ENCODE results near the gene ZNF274. TPM values are rescaled to one million over a fixed set of nuclear protein-coding genes. Genes with fewer than 3 reads are reported as not detected.
"Not testable (repeated sequence)": the region's sequence is repeated elsewhere in the genome, so short reads cannot be mapped to it uniquely, and the experiment has no call there.

Gene ZNF274
- 10 to 100 TPM; 18.1 to 22.7 (median 19.1) TPM for polyA plus RNA-seq (ENCODE audit: insufficient read length in 4 of 4)

DNA sequence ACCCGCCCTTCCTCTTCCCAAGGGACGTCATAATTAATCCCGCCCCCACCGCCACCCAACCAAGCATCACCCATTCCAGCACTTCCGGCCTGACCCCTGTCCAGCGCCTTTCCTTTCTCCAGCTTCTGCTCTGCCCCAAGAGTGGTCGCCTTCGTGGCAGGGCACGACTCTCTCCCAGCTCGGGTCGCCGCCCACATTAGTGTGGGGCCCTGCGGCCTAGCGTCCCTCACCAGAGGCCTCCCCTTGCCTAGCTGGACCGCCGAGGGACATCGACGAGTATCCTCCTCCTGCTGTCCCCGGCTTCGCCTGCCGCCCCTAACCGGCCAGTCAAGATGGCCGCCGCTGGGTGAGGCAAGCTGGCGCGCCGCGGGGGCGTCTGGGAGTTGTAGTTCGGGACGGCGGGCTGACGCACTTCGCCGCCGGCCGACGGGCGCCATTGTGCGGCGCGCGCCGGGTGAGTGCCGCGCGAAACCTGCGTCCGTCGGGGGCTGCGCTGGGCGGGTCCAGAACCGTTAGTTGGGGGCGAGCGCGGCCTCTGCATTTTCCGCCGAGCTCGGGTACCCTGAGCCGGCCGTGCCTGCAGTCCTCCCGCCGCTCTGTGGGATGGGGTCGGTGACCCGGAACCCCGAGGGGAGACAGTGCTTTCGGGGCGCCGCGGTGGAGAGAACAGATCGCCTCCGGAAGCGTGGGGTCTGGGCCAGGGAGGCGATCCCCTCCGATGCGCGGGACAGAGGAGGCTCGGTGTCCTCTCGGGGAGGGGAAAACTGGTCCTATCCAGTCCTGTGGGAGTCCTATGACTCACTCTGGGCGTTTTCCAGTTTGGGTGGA lies at the start of gene ZNF274:
Gene ZNF274, plus strand, starts transcription at position 73 of the 828 bp plus-strand sequence. CDS start 905 bp downstream, outside the sequence.
- DNase-seq (ENCODE audit: low read depth in 4 of 4, low spot score in 3 of 4), result peak; percentile 81 to 89 (median 82)

DNA sequence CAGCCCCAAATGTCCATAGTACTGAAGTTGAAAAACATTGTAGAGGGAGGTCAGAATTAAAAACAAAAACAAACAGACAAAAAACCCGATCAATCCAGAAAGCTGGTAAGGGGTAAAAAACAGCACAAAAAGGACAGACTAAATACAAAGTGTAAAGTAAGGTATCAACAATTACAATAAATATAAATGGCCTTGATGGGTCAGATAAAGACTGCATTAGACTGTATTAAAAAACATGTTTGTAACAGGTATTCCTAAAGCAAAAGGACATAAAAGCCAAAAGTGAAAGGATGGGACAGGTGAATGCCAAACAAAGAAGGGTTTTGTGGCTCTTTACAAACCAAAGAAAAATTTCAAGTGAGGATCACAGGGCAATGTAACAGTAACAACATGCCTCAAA lies 48.6 kb upstream of the ZNF274 start:
- DNase-seq (ENCODE audit: low read depth in 4 of 4, low spot score in 3 of 4), result no peak

DNA sequence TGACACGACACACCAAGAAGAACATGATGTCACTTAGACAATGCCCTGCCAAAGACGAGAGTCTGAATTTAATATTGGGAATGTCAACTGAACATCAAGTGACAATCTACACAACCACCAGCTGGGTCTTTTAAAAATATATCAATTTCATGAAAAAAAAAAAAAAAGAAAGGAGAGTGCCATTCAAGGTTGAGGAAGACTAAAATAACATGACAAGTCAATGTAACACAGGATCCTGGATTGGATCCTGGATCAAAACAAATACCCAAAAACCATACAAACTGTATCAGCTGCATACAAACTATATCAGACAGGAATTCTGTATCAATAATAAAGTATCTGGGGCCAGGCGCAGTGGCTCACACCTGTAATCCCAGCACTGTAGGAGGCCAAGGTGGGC lies 37.0 kb upstream of the ZNF274 start:
- no peak for DNase-seq (ENCODE audit: low read depth in 4 of 4, low spot score in 3 of 4)

DNA sequence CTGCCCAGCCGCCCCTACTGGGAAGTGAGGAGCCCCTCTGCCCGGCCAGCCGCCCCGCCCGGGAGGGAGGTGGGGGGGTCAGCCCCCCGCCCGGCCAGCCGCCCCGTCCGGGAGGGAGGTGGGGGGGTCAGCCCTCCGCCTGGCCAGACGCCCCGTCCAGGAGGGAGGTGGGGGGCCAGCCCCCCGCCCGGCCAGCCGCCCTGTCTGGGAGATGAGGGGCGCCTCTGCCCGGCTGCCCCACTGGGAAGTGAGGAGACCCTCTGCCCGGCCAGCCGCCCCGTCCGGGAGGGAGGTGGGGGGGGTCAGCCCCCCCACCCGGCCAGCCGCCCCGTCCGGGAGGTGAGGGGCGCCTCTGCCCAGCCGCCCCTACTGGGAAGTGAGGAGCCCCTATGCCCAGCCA lies 35.4 kb upstream of the ZNF274 start:
- not testable (repeated sequence) for DNase-seq (ENCODE audit: low read depth in 4 of 4, low spot score in 3 of 4)

DNA sequence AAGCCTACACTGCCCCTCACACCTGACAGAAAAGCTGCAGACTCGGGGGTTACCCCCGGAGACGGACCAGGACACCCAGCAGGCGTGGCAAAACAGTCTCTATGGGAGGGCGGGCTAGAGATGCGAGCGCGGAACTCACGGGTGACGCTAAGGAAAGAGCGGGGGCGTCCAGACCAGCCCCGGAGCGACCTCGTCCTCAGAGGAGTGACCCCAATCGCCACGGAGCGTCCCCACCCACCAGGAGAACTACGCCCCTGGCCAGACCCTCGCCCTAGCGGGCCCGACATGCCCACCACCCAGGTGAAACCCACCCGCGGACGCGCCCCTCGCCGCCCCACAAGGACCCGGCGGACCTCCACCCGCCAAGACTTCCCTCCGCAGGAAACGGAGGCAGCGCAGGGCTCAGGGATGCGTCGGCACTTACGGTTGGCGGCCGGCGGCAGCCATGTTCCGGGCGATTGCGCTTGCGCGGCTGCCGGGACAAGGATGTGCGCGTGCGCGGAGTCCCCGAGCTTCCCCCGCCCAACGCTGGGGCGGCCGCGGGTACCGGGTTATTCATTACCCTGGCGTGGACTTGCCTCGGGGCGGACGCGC lies 32.4 kb upstream of the ZNF274 start, which contains the start of gene ZNF329:
Gene ZNF329, minus strand, starts transcription at position 462 of the 594 bp plus-strand sequence. CDS start 21,286 bp downstream, outside the sequence.
- peak; percentile 70 to 85 (median 76) for DNase-seq (ENCODE audit: low read depth in 4 of 4, low spot score in 3 of 4)

DNA sequence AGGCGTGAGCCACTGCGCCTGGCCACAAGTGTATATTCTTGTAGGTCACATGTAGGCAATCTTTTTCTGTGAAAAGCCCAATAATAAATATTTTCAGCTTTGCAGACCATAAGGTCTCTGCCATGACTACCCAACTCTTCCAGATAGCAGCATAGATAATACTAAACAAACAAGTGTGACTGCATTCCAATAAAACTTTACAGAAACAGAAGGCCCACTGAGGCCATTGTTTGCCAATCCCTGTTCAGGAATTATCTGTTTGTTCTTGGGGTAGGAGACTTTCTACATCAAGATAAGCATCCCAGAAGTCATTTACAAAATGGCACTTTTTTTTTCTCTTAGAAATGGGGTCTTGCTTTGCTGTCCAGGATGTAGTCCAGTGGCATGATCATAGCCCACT lies 29.5 kb upstream of the ZNF274 start:
- no peak for DNase-seq (ENCODE audit: low read depth in 4 of 4, low spot score in 3 of 4)

DNA sequence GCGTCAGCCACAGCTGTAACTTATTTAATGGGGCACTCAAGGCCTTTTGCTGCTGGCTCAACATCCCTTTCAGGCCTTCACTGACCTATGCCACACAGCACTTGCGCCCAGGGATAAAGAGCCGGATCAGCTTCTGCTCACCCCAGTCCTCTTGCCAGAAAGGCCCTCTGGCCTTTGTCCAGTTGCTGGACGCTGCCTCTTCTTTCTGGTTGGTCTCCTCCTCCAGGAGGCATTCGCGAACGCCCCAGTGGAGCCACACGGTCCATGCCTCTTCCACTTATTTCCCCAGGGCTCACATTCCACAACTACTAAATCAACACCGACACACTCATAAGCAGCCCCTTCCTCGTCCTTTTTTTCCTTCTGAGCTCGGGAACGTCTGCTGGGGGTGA lies 28.6 kb upstream of the ZNF274 start:
- DNase-seq (ENCODE audit: low read depth in 4 of 4, low spot score in 3 of 4), result peak in 3 of 4 donors; percentile 36 to 49 (median 42)

DNA sequence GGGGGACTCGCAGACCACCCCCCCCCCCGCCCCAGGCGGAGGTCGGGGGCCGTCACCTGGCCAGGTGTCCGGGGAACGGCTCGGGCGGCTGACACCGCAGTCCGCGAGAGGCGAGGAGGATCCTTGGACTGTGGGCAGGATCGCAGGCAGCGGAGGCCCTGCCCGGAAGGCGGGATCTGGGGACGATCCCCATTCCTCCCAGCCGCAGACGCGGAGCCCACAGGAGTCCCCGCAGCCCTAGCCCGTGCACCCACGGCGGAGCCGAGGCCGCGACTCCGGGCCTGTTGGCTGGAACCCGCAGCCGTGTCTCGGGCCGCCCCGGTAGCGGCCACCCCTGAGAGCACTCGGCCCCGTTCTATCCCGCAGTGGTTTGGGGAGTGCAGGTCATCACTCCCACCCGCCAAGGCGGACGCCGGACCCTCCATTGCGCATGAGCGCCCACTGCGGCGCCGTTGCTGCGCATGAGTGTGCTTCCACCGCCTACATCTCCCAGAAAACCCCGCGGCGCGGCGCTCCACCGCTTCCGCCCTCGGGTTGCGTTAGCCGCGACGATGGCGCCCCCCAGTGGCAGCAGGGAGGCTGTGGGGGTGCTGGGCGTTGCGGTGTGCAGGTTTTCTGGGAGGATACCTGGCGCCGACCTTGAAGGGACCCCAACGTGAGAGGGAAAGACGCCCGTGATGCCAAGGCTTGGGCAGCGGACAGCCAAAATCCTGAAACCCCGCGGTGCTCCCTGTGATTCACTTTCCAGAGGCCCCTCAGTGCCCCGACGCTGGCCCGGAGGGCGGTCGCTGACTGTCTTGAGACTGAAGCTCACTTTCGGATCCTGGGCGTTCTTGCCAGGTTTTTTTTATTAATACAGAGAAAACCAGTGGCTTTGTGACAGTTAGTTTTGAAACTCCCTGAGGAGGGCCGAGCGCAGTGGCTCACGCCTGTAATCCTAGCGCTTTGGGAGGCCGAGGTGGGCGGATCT lies 27.9 kb upstream of the ZNF274 start:
- DNase-seq (ENCODE audit: low read depth in 4 of 4, low spot score in 3 of 4), result peak; percentile 92 to 98 (median 94)

DNA sequence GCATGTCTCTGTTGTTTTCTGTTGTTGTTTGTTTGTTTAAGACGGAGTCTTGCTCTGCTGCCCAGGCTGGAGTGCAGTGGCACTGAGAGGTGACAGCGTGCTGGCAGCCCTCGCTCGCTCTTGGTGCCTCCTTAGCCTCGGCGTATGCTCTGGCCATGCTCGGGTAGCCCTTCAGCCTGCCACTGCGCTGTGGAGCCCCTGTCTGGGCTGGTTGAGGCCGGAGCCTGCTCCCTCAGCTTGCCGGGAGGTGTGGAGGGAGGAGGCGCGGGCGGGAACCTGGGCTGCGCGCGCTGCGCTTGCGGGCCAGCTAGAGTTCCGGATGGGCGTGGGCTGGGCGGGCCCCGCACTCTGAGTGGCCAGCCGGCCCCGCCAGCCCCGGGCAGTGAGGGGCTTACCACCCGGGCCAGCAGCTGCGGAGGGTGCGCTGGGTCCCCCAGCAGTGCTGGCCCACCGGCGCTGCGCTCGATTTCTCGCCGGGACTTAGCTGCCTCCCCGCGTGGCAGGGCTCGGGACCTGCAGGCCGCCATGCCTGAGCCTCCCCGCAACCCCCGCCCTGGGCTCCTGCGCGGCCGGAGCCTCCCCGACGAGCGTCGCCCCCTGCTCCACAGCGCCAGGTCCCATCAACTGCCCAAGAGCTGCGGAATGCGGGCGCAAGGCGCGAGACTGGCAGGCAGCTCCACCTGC lies 25.7 kb upstream of the ZNF274 start:
- DNase-seq (ENCODE audit: low read depth in 4 of 4, low spot score in 3 of 4), result no peak

DNA sequence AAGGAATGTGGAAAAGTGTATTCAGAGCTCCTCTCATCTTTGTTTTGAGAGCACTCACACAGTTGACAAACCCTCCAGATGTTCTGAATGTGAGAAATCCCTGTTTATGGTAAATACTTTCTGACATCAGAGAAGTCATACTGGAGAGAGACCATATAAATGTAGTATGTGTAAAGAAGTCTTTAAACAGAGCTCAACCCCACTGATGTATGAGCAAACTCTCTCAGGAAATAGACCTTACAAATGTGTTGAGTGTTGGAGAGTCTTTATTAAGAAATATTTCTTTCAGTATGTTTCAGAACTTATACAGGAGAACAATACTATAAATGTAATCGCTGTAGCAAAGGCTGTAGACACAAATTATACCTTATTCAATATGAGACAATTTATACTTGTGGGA lies 16.6 kb upstream of the ZNF274 start:
- DNase-seq (ENCODE audit: low read depth in 4 of 4, low spot score in 3 of 4), result no peak

DNA sequence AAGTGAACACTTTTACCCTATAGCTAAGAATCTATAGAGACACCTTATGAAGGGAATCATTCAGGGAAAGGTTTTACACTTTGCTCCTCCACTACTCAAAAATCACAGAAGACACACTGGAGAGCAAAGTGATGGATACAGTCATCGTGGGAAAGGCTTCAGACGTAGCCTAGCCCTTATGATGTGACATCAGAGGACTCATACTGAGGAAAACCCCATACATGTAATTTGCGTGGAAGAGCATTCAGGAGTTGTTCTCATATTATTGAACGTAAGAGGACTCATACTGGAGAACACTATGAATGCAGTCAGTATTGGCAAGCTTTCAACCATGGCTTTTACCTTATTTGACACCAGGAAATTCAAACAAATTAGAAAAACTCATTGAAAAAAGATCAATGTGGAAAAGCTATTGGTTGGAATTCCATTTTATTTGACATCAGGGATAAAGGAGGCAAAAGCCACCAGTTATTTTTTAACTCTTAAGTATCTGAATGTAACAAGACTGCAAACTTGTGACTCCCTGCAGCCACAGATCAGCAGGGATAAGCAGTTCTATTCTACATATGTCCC lies 16.1 kb upstream of the ZNF274 start:
- no peak for DNase-seq (ENCODE audit: low read depth in 4 of 4, low spot score in 3 of 4)

DNA sequence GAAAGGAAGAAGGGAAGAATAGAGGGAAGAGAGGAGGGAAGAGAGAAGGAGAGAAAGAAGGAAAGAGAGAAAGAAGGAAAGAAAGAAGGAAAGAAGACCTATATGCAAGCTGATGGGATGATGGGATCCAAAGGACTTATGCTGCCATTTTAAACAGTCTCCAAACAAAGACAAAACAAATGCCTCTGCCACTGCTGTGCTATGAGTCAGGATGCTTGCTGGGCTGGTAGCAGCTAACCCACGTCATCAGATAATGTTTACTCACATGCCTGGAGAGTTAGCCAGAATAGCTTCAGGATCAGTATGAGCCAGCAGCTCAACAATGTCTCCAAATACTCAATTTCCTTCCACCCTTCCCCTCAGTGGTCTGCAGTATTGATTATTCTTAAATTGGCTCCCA lies 12.0 kb upstream of the ZNF274 start:
- DNase-seq (ENCODE audit: low read depth in 4 of 4, low spot score in 3 of 4), result no peak

DNA sequence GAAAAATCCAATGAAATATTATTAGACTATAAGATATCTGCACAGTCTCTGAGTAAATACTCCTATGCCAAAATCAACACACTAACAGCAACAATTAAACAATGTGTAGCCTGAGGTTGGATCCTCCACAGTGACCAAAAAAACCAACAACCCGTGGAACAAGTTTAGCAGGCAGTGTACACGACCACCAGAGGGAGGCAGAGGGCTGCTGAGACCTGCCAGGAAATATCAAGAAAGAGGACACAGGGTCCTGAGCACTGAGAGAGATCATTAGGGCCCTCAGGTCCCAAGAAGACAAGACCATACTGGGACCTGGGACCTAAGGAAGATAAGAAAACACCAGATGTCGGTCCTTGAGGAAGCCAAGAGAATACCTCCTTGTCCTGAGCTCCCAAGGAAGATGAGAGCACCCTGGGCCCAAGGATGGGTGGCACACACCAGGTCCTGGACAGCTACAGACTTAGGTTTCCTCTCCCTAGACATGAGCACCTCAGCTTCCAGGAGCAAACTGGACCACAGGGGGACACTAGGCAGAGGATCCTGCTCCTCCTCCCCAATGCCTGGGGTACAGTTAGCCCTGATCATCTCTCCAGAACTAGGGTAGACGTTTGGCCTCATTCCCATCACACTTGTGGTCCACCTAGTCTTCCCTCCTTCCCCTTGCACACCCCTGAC lies 822 bp upstream of the ZNF274 start:
- no peak for DNase-seq (ENCODE audit: low read depth in 4 of 4, low spot score in 3 of 4)

DNA sequence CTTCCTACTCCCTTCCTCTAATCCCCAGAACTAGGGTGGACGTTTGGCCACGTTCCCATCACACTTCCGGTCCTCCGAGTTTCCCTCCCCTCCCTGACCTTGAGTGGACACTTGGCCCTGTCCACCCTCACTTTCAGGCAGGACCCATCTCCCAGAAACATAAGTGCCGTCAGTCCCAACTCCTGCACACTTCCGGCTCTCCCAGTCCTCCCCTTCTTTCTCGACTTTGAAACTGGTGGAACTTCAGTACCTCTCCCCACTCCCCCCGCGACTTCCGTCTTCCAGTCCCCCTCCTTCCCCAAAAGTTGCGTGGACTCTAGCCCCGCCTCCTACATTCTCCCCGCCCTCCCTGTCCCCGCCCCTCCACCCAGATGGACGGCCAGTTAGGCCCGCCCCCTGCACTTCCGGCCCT lies 278 bp upstream of the ZNF274 start:
- DNase-seq (ENCODE audit: low read depth in 4 of 4, low spot score in 3 of 4), result peak in 1 of 4 donors; percentile 13

DNA sequence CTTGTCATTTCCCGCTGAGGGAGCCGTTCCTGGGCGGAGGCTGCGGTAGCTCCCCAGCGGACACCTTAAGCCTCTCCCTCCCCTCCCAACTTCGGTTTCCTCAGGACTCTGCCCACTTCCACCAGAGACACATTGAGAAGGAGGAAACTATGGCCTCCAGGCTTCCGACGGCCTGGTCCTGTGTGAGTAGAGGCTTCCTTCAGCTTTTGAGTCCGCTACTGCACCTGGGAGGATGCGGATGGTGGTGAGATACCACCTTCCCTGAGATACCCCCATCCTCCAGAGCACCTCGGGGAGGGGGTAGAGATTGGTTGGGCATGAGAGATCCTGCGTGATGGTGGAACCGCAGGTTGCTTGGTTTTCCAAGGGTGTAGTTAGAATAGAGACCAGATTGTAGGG lies 955 bp downstream of the ZNF274 start:
- DNase-seq (ENCODE audit: low read depth in 4 of 4, low spot score in 3 of 4), result peak in 1 of 4 donors; percentile 34

DNA sequence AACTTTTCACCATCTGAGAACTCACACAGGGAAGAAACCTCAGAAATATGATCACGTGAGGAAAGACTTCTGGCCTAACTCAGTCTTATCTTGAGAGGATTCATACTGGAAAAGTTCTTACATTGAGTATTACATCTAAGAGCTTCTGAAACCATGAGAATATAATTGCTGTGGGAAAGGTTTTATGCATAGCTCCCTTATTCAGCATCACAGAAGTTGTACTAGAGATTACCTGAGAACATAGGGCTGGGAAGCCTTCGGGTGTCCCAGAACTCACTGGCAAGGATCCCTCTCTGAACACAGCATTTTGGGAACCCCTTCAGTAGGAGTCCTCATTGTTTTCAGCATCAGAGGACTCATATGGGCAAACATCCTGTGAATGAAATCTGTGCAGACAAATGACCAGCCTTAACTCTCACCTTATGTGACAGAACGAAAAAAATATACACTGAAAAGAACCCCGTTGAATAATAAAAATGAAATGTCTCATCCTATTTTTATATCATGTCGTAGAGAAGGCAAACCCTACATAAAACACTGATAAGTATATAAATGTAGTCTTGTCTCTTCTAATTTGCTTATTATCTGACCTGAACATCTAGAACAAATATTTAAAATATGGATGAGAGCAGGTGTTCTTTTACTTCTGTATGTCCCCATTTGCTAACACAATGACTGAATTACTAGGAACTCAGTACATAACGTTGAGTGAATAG lies 14.2 kb downstream of the ZNF274 start:
- no peak for DNase-seq (ENCODE audit: low read depth in 4 of 4, low spot score in 3 of 4)

DNA sequence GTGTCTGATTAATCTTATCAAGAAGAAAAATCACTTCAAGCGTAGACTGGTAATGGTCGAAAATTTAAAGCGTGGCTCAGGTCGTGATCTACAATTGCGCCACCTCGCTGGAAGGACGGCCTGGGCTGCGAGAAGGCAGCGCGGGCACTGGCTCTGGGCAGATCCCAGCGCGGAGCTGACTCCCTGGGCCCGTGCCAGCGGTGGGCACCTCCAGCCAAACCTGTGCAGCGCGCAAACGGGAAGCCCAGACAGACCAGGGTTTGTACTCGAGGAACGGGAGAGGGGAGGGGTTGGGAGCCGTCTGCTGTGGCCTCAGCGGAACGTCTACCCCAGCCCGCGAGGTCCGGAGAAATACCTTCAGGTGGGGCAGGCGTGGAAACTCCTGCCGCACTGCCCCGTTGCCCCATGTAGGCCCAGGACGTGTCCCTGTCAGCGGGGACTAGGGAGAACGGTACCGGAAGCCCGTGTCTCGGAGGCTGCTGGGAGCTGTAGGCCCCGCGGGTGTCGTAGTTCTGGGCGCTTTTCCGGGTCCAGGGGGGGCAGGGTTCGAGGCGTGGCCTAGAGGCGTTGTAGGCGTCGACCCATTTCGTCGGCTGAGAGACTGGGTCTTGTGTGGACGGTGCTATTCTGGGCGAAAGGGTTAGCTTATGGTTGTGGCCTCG lies 21.1 kb downstream of the ZNF274 start:
- no peak for DNase-seq (ENCODE audit: low read depth in 4 of 4, low spot score in 3 of 4)

DNA sequence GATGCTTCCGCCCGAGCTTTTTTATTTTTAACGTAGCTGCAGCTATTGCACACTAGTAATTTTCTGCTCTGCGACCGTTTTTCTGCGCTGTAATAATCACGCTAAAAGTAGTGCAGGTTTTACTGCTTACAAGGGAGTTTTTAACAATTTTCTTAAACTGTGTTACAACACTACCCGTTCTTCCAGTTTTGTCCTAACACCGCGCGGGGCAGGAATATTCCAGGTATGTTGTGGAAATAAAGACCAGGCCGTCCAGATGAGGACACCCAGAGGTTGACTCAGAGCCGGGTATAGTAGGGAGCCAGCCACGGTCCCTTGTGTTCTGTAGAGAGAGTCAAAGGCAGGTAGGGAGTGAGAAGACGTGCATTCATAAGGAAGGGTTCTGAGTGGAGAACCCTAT lies 21.7 kb downstream of the ZNF274 start:
- DNase-seq (ENCODE audit: low read depth in 4 of 4, low spot score in 3 of 4), result no peak

All from right renal pelvis (tissue), 4 donors.